Germinal center (tissue), 1 donor: ENCODE data around the gene TBX1.
"Not testable (repeated sequence)": the region's sequence is repeated elsewhere in the genome, so short reads cannot be mapped to it uniquely, and the experiment has no call there.

Experiments
- DNase-seq: peaks from one replicate; pipeline ENCODE4 v3.0.0; 2012; ENCODE audit warnings: mixed read lengths, low spot score

TBX1 gene

DNA sequence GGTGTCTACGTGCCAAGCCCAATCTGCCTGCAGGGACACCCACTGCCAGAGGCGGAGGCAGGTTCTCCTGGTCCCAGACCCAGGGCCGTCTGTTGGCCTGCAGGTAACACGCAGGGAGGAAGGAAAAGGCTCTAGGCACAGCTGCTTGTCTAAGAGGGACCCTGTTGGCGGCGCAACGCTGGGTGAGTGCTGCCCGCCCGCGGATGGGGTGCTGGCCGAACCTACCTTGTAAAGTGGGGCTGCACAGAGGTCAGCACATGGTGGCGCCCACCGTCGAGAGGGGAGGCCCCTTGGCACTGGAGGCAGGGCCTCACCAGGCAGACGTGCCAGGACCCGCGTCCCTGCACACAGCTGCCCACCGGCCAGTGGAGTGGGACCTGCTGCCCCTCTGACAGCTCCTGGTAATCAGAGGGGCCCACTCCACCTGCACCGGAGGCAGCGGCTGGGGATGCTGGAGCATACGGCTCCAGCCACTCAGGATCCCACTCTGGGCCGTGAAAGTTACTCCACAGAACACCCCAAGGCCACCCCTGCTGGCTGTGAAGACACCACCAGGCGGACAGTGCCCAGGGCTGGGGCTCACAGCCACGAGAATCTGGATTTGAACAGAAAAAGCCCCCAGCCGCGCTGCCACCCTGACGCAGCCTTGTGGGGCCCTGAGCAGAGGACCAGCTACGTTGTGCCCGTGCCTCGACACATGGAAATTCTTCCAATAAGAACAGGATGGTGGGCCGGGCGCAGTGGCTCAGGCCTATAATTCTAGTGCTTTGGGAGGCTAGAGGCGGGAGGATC is 24.0 kb downstream of the TBX1 start:
- no peak for DNase-seq

DNA sequence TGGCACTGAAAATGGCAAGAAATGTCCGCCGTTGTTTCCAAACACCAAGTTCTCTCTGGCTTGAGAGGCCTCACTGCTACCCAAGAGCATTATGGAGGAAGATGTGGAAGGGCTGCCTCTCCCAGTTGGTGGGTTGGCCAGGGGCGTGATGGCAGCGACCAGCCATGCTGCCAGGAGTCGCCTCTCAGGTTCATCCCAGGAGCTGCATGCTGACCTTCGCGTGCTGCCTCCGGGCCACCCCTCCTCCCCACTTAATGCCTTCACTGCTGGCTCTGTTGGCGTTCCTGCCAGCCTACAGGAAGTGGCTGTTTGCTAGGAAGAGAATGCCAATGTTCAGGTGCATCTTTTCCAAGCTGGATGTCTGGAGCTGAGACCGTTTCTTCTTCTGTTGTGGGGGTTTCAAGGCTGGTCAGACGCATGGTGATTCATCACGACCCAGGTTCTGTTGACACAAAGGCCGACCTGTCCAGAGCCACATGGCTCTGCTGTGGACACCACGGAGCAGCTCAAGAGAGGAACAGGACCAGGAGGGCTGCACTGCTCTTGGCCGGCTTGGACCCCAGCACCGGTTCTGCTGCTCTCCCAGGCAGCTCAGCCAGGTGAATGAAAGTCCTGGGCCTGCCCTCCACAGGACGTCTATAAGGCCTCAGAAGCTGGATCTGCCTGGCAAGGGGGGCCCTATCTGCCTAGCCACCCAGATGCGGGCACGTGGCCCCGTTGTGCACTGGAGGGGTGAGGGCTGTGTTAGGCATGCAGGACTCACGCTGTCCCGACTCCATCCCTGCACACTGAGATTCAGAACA is 25.1 kb downstream of the TBX1 start:
- DNase-seq = no peak

DNA sequence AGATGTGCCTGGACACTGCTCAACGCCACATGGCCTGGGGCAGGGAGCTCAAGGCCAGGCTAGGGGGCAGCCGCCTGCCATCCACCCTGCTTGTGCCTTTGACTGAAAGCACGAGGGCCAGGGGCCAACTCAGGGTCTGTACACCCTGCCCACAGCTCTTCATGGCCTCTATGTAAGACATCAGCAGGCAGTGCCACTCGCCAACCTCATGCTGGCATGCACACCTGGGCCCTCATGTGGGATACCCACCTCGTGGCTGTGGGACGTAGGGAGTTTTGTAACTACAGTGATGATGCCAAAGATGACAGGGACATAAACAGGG is 25.6 kb downstream of the TBX1 start:
- DNase-seq = no peak

- DNase-seq = no peak
These were observed 26.6 kb downstream of the TBX1 start for GRCh38 chr22:19786959-19787848.

DNA sequence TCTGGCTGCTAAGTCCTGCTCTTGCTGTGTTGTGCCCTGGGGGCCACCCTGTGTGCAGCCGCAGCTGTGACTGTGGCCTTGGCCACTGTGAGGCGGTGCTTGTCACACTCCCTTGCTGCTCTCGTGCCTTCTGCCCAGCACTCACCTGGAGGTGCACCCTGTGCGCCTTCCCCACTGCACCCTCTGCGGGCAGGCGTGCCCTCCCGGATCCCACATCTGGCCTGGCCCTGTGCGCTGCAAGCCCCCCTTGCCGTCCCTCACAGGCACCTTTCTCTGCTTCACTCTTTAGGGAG is 27.2 kb downstream of the TBX1 start:
- DNase-seq = no peak

- DNase-seq = no peak
These were observed 28.2 kb downstream of the TBX1 start for GRCh38 chr22:19788661-19789225.

GRCh38 chr22:19789406-19789805 is 28.8 kb downstream of the TBX1 start:
- DNase-seq = no peak

GRCh38 chr22:19789828-19790227 is 29.2 kb downstream of the TBX1 start:
- no peak for DNase-seq

DNA sequence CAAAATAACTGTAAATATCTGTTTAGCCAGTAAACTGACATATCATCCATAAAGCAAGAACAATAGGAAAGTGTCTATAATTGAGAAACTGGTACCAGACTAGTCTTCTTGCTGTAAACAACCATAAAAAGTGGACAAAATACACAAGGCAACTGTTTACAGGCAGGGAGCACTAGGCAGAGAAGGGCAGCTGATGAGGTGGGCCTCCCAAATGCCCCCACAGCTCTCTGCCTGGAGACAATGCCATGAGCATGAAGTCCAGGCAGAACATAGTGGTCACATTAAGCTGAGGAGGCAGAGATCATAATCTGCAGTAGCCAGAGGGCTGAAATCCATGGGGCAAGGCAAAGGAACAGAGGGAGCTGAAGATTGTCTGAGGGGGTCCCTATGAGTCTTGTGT is 30.7 kb downstream of the TBX1 start:
- DNase-seq = no peak

GRCh38 chr22:19791894-19792293 is 31.3 kb downstream of the TBX1 start:
- no peak for DNase-seq

DNA sequence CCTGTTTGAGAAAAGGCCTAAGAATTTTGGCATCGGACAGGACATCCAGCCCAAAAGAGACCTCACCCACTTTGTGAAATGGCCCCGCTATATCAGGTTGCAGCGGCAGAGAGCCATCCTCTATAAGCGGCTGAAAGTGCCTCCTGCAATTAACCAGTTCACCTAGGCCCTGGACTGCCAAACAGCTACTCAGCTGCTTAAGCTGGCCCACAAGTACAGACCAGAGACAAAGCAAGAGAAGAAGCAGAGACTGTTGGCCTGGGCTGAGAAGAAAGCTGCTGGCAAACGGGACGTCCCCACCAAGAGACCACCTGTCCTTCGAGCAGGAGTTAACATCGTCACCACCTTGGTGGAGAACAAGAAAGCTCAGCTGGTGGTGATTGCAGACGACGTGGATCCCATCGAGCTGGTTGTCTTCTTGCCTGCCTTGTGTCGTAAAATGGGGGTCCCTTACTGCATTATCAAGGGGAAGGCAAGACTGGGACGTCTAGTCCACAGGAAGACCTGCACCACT is 31.9 kb downstream of the TBX1 start:
- DNase-seq = not testable (repeated sequence)

DNA sequence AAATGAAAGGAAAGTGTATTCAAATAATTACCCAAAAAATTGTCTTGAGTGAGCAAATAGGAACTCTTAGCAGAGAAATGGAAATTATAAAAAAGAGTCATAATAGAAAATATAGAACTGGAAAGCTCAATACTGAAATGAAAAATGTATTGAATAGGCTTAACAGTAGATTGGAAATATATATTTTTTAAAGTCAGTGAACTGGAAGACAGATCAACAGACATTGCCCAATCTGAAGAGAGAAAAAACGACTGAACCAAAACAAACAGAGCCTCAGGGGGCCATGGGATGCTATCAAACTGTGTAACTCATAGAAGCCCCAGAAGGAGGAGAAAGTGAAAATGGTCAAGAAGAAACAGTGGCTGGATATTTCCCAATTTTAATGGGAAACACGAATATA is 32.6 kb downstream of the TBX1 start:
- no peak for DNase-seq

DNA sequence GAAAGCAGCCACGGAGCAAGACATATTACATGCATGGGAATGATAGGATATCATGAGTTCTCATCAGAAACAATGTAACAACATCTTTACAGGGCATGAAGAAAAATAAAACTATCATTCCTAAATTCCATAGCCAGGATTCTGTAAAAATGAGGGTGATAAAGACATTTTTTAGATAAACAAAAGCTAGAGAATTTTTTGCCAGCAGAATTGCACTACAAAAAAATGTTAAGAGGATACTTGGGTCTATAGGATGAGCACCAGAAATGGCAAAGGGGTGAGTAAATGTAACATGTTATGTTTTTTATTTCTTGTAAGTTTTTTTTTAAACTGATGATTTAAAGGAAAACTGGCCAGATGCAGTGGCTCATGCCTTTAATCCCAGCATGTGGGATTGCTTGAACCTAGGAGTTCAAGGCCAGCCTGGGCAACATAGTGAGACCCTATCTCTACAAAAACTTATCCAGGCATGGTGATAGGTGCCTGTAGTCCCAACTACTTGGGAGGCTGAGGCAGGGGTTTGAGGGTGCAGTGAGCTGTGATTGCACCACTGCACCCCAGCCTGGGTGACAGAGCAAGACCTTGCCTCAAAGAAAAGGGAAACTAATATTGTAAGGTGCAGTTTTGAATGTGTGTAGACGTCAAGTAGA is 33.2 kb downstream of the TBX1 start:
- no peak for DNase-seq

DNA sequence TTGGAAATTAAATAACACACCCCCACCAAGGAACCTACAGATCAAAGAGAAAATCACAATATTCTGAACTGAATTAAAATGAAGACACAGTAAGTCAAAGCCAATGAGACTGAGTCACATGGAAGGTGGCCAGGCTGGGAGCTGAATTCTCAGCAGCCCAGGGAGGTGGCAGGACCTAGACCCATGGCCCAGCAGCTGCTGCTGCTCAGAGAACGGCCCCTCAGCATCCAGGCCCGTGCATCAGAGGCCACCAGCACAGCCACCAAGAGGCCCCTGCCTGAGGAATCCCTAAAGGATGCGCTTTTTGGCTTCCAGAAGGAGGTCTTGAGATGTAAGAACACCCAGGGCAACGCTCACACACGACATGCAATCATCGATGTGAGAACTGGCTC is 35.0 kb downstream of the TBX1 start:
- DNase-seq = no peak

DNA sequence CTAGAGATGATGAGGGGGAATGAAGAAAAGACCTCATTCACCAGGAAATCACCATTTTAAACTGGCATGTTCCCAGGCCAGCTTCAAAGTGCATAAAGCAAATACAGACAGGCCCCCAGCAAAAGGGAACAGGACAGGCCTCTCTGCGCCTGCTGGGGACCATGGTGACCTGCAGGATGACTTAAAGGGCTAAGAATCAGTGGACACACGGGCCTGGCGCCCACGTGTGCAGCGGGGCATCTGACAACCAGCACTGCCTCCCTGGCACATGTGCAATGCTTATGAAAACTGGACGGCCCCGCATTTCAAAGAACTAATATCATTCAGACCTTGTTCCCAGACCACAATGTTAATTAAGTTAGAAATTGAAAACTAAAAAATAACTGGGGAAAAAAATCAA is 35.6 kb downstream of the TBX1 start:
- no peak for DNase-seq

- no peak for DNase-seq
These were observed 36.8 kb downstream of the TBX1 start for GRCh38 chr22:19797086-19798002.

DNA sequence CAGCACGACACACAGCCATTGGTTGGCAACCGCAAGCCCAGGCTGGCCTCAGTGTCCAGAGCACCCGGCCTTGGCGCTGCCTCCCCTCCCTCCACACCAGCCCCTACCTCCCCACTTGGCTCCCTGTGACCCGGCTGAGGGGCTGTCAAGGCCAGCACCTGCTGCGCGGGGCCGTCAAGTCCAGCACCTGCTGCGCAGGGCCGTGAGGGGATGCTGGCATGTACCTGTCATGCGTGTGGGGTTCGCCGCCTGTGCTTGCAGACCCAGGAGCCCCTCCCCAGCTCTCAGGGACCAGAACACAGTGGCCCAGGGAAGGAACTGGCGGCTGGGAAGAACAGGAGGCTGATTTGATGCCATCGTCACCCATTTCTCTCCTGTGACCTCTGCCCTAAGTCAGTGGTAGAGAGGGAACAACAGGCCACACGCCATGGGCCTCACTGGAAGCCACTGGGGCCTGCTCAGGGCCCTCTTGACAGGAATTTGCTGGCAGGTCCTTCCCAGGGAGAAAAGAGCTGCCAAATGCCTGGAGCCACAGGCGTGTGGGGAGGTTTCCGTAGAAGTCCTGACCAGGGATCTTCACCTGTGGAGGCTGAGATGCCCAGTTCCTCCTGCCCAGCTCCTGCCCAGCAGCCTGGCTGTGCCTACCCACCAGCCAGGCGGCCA is 37.6 kb downstream of the TBX1 start:
- DNase-seq = no peak

DNA sequence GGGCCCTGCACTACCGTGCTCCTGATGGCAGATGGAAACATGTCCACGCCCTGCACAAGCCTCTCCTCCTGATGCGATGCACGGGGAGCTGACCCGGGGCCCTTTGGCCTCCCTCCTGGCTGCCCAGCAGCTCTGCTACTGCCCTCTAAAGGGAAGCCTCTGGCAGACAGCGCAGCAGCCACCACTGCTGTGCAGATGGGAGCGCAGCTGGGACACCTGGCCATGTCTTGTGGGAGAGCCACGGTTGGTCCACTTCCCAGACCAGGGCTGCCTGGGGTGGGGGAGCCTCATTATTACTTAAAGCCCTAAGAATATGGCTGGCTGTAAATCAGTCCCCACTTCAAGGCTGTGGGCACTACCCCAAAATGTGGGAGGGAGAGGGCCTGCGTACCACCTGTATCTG is 38.3 kb downstream of the TBX1 start:
- DNase-seq = no peak

DNA sequence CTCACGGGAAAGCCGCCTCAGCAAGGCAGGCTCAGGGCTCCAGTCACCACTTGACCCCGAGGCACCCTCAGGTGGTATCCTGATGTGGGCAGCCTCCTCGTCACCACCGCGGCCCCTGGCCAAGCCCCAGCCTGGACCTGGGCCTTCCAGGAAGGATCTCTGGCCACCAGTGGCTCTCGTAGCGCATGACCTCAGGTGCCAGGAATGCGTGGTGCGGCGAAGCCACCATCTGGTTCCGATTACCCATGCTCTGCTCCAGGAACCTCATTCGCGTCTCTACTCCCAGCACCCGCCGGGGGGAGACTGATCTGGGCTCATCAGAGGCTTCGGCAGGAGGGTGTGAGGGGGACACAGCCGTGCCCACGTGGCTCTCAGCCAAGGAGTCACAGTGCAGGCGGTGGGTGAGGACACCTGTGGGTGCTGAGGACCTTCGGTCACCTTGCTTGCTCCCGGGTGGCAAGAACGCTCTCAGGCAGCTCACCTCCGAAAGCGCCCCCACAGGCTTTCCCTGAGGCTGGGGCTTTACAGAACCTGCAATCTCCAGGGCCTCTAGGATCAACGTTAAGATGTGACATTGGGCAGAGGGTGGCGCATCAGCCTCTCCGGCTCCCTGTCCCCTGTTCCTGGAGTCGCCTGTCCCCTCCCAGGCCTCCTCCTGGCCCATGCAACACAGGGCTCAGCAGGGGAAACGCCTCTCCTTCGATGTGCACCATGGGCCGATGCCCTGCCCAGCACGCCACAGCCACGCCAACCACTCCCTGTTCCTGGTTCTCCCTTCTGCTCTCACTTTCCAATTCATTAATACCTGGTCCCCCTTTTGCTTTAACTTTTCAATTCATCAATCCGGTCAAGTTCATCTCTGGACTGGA is 39.0 kb downstream of the TBX1 start:
- no peak for DNase-seq
